ENCODE results near the gene POMT1. TPM values are rescaled to one million over a fixed set of nuclear protein-coding genes. Genes with fewer than 3 reads are reported as not detected.

The POMT1 gene
- total RNA-seq, 2 experiments from 2014 or later, result 30.2 to 35.9 TPM

- H3K4me3 Mint-ChIP-seq, result no peak overlapping the region
- ChIA-PET POLR2A (no interaction called here), CTCF (no interaction called here)
- H3K27me3 Mint-ChIP-seq, result peaks cover 3% of the 10 kb centered on the region
- peaks cover 21% of the 10 kb centered on the region for H3K4me1 Mint-ChIP-seq (ENCODE audit: low read depth)
- ATAC-seq (peak; percentile 34), DNase-seq (peak; percentile 34)
- intact Hi-C loops (cut with micrococcal nuclease), result no loop called here
- no peak overlapping the region for H3K27ac Mint-ChIP-seq
- no peak for TF ChIP-seq CTCF (IDR thresholded peaks at IDR 0.05)
- peaks cover 11% of the 10 kb centered on the region for H3K9me3 Mint-ChIP-seq
- peaks cover 4% of the 10 kb centered on the region for H3K36me3 Mint-ChIP-seq (ENCODE audit: low read depth)
These were observed 36.7 kb downstream of the POMT1 start for GRCh38 chr9:131539223-131539923.

- DNase-seq (no peak), ATAC-seq (no peak)
- Mint-ChIP-seq H3K4me3 (no peak overlapping the region), H3K27ac (no peak overlapping the region), H3K27me3 (peaks cover 33% of the 10 kb centered on the region), H3K9me3 (peaks cover 17% of the 10 kb centered on the region), H3K4me1 (ENCODE audit: low read depth) (peaks cover 22% of the 10 kb centered on the region), H3K36me3 (ENCODE audit: low read depth) (peaks cover 10% of the 10 kb centered on the region)
- TF ChIP-seq CTCF (IDR thresholded peaks at IDR 0.05), result no peak
- ChIA-PET POLR2A (no interaction called here), CTCF (no interaction called here)
- intact Hi-C loops (cut with micrococcal nuclease), result no loop called here
These were observed 40.4 kb downstream of the POMT1 start for GRCh38 chr9:131543141-131543540.

- no peak within 1 kb of the TSS for H3K4me3 Mint-ChIP-seq
- H3K36me3 Mint-ChIP-seq (ENCODE audit: low read depth), result peaks cover 16% of the 10 kb centered on the region
- H3K9me3 Mint-ChIP-seq, result peaks cover 26% of the 10 kb centered on the region
- TF ChIP-seq CTCF (IDR thresholded peaks at IDR 0.05), result no peak
- no peak within 1 kb of the TSS for H3K27ac Mint-ChIP-seq
- peaks cover 18% of the 10 kb centered on the region for H3K4me1 Mint-ChIP-seq (ENCODE audit: low read depth)
- CTCF ChIA-PET, result interaction anchor here (1.1 kb wide), 1 partner anchor 9 kb away, joined by 3 read pairs; no protein-coding TSS in a partner anchor
- POLR2A ChIA-PET, result interaction anchor here (2.3 kb wide), 1 partner anchor 18 kb away, joined by 9 read pairs; no protein-coding TSS in a partner anchor
- ATAC-seq, result no peak
- H3K27me3 Mint-ChIP-seq, result peaks cover 53% of the 10 kb centered on the region
- intact Hi-C loops (cut with micrococcal nuclease), result no loop called here
- no peak for DNase-seq
These were observed 42.5 kb downstream of the POMT1 start, which contains the start of gene PRRT1B for GRCh38 chr9:131545003-131545785. Gene PRRT1B (plus strand): TSS chr9:131545523. CDS start chr9:131545616, 93 bp downstream.

GRCh38 chr9:131545786-131546335, 43.1 kb downstream of the POMT1 start:
- H3K4me3 Mint-ChIP-seq, result no peak overlapping the region
- ChIA-PET POLR2A (interaction anchor here (1.2 to 2.3 kb wide), 2 partner anchors 17 to 33 kb away, joined by 3 to 9 read pairs; no protein-coding TSS in a partner anchor), CTCF (interaction anchor here (1.1 to 1.3 kb wide), 3 partner anchors 10 to 195 kb away, joined by 3 read pairs; no protein-coding TSS in a partner anchor)
- intact Hi-C loops (cut with micrococcal nuclease), result no loop called here
- no peak for TF ChIP-seq CTCF (IDR thresholded peaks at IDR 0.05)
- ATAC-seq (no peak), DNase-seq (no peak)
- peaks cover 14% of the 10 kb centered on the region for H3K4me1 Mint-ChIP-seq (ENCODE audit: low read depth)
- H3K9me3 Mint-ChIP-seq, result peaks cover 26% of the 10 kb centered on the region
- H3K27ac Mint-ChIP-seq, result no peak overlapping the region
- H3K27me3 Mint-ChIP-seq, result peaks cover 58% of the 10 kb centered on the region
- peaks cover 16% of the 10 kb centered on the region for H3K36me3 Mint-ChIP-seq (ENCODE audit: low read depth)

Measured in activated CD8-positive, alpha-beta T cell treated with anti-CD3 and anti-CD28 coated beads for 36 hours (primary cell).